Measurements from ENCODE around the gene FGFR4.

FGFR4 gene

DNA sequence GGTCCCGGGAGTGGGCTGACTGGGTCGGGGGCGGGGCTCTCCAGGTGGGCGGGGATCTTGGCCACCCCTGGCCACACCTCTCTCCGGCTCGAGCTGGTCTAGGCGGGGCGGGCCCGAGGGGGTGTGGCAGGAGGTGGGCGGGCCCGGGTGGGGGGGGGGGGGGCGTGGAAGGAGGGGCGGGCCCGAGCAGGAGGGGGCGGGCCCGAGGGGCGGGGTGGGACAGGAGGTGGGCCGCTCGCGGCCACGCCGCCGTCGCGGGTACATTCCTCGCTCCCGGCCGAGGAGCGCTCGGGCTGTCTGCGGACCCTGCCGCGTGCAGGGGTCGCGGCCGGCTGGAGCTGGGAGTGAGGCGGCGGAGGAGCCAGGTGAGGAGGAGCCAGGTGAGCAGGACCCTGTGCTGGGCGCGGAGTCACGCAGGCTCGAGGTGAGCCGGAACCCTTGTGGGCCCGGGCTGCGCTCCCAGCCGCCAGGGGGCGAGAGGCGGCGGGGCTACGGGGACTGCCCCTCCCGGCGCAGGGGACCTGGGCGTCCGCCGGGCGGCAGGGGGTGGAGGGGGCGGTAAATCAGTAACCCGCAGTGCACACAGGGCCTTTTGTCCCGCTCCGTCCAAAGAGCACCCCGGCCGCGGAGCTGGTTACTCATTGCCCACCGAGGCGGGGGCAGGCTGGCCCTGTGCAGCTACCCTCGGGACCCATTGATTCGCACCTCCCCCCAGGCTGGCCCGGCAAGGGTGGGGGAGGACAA lies at the start of gene FGFR4:
FGFR4 (plus strand) TSS at position 262 of the 744 bp plus-strand sequence. CDS start 2,688 bp downstream, outside the sequence.
- TF ChIP-seq, protein P1, sequence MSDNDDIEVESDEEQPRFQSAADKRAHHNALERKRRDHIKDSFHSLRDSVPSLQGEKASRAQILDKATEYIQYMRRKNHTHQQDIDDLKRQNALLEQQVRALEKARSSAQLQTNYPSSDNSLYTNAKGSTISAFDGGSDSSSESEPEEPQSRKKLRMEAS (IDR thresholded peaks at IDR 0.05): peak; percentile 52; the same call in 1 of the 2 replicates
- TF ChIP-seq ZBTB7A (IDR thresholded peaks at IDR 0.05; ENCODE audit: low read depth) (peak; percentile 91), RAD21 (IDR thresholded peaks at IDR 0.05; ENCODE audit: low read depth) (peak; percentile 37; the same call in 1 of the 2 replicates), TAF1 (IDR thresholded peaks at IDR 0.05; ENCODE audit: low read depth) (peak; percentile 42; the same call in 1 of the 2 replicates), EGR1 (IDR thresholded peaks at IDR 0.05) (no peak), CEBPB (IDR thresholded peaks at IDR 0.05) (no peak), NFIC (IDR thresholded peaks at IDR 0.05) (no peak; the same call in 1 of the 2 replicates), FOXM1 (IDR thresholded peaks at IDR 0.05; ENCODE audit: borderline replicate concordance, low read depth) (no peak), YY1 (IDR thresholded peaks at IDR 0.05; ENCODE audit: low read depth) (no peak)
- TF ChIP-seq, protein P2, sequence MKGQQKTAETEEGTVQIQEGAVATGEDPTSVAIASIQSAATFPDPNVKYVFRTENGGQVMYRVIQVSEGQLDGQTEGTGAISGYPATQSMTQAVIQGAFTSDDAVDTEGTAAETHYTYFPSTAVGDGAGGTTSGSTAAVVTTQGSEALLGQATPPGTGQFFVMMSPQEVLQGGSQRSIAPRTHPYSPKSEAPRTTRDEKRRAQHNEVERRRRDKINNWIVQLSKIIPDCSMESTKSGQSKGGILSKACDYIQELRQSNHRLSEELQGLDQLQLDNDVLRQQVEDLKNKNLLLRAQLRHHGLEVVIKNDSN (IDR thresholded peaks at IDR 0.05): no peak

DNA sequence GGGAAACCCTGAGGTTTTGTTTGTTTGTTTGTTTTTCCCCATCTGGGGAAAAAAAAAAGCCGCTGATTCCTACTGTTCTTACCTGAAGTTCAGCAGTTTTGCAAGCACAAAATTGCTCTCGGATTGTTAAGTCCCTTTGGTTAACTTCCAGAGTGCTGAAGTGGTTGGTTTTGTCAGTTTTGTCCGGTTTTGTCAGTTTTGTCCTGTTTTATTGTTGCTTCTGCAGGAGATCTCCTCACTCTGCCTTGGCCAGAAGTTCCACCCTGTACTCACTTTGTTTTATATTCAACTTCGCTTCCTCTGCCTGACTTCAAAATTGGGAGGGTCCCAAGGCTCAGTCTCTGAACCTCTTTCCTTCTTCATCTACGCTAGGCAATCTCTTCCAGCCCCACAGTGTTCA lies 49.8 kb upstream of the FGFR4 start:
- no peak for TF ChIP-seq TCF12 (IDR thresholded peaks at IDR 0.05; ENCODE audit: low read depth)
- TF ChIP-seq ZBTB7A (IDR thresholded peaks at IDR 0.05; ENCODE audit: low read depth): no peak
- no peak for TF ChIP-seq EGR1 (IDR thresholded peaks at IDR 0.05)
- no peak for TF ChIP-seq YY1 (IDR thresholded peaks at IDR 0.05; ENCODE audit: low read depth)
- no peak for TF ChIP-seq FOXM1 (IDR thresholded peaks at IDR 0.05; ENCODE audit: borderline replicate concordance, low read depth)
- no peak for TF ChIP-seq EP300 (IDR thresholded peaks at IDR 0.05; ENCODE audit: borderline replicate concordance)
- TF ChIP-seq, protein P1 (IDR thresholded peaks at IDR 0.05): no peak
- no peak for TF ChIP-seq TEAD4 (IDR thresholded peaks at IDR 0.05)
- TF ChIP-seq, protein P2 (IDR thresholded peaks at IDR 0.05): no peak
- TF ChIP-seq RAD21 (IDR thresholded peaks at IDR 0.05; ENCODE audit: low read depth): no peak
- no peak for TF ChIP-seq CEBPB (IDR thresholded peaks at IDR 0.05)
- TF ChIP-seq NFIC (IDR thresholded peaks at IDR 0.05): no peak
- TF ChIP-seq, protein P3, sequence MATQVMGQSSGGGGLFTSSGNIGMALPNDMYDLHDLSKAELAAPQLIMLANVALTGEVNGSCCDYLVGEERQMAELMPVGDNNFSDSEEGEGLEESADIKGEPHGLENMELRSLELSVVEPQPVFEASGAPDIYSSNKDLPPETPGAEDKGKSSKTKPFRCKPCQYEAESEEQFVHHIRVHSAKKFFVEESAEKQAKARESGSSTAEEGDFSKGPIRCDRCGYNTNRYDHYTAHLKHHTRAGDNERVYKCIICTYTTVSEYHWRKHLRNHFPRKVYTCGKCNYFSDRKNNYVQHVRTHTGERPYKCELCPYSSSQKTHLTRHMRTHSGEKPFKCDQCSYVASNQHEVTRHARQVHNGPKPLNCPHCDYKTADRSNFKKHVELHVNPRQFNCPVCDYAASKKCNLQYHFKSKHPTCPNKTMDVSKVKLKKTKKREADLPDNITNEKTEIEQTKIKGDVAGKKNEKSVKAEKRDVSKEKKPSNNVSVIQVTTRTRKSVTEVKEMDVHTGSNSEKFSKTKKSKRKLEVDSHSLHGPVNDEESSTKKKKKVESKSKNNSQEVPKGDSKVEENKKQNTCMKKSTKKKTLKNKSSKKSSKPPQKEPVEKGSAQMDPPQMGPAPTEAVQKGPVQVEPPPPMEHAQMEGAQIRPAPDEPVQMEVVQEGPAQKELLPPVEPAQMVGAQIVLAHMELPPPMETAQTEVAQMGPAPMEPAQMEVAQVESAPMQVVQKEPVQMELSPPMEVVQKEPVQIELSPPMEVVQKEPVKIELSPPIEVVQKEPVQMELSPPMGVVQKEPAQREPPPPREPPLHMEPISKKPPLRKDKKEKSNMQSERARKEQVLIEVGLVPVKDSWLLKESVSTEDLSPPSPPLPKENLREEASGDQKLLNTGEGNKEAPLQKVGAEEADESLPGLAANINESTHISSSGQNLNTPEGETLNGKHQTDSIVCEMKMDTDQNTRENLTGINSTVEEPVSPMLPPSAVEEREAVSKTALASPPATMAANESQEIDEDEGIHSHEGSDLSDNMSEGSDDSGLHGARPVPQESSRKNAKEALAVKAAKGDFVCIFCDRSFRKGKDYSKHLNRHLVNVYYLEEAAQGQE (IDR thresholded peaks at IDR 0.05; ENCODE audit: low read depth): no peak
- TF ChIP-seq TAF1 (IDR thresholded peaks at IDR 0.05; ENCODE audit: low read depth): no peak

DNA sequence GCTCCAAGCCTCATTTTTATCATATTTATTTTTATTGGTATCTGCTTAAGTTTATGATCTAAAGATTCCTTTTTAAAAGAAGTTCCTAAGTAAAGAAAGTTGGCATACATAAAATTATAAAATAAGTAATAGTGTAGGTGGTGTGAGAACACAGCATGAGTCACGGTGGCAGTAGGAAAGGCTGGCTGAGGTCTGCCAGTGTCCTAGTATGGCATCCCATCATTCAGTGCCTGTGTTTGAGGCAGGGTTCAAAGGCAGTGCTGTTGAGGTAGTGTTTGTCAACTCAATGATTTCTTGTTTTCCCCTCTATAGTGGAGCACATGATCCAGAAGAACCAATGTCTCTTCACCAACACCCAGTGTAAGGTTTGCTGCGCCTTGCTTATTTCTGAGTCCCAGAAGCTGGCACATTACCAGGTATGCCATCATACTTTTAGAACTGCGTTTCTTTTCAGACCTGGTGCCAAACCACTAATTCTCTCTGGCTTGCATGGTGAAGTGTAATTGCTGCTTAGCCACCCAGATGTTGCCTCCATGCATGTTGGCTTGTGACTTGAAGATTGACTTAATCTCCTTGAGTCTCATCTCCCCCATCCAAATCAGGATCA lies 45.8 kb upstream of the FGFR4 start:
- TF ChIP-seq NFIC (IDR thresholded peaks at IDR 0.05) (no peak), CREB1 (IDR thresholded peaks at IDR 0.05; ENCODE audit: low read depth) (no peak), TAF1 (IDR thresholded peaks at IDR 0.05; ENCODE audit: low read depth) (no peak), TEAD4 (IDR thresholded peaks at IDR 0.05) (no peak), EP300 (IDR thresholded peaks at IDR 0.05; ENCODE audit: borderline replicate concordance) (no peak), ZBTB7A (IDR thresholded peaks at IDR 0.05; ENCODE audit: low read depth) (no peak), CEBPB (IDR thresholded peaks at IDR 0.05) (no peak), YY1 (IDR thresholded peaks at IDR 0.05; ENCODE audit: low read depth) (no peak), TCF12 (IDR thresholded peaks at IDR 0.05; ENCODE audit: low read depth) (no peak), RAD21 (IDR thresholded peaks at IDR 0.05; ENCODE audit: low read depth) (no peak), FOXM1 (IDR thresholded peaks at IDR 0.05; ENCODE audit: borderline replicate concordance, low read depth) (no peak), EGR1 (IDR thresholded peaks at IDR 0.05) (no peak)
- TF ChIP-seq, protein P3 (IDR thresholded peaks at IDR 0.05; ENCODE audit: low read depth): no peak
- TF ChIP-seq, protein P1 (IDR thresholded peaks at IDR 0.05): no peak
- TF ChIP-seq, protein P2 (IDR thresholded peaks at IDR 0.05): no peak

DNA sequence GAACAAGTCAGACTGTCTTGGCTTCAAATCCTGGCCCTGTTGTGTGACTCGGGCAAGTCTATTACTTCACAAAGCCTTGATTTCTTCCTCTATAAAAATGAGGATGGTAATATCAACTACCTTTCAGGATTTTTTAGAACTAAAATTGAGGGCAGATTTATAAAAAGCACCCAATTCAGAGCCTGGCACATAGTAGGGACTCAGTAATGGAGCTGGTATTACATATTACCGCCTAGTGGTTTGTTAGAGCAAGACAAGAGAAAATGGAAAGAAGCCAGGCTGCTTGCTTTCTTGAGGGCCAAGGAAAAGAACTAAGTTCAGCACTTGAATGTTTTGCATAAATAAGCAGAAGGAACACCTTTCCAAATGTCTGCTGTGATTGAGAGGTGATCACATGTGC lies 44.8 kb upstream of the FGFR4 start:
- TF ChIP-seq TEAD4 (IDR thresholded peaks at IDR 0.05) (no peak), NFIC (IDR thresholded peaks at IDR 0.05) (no peak), TCF12 (IDR thresholded peaks at IDR 0.05; ENCODE audit: low read depth) (no peak), EP300 (IDR thresholded peaks at IDR 0.05; ENCODE audit: borderline replicate concordance) (no peak), CREB1 (IDR thresholded peaks at IDR 0.05; ENCODE audit: low read depth) (no peak)

Measured in Ishikawa (cell line).